Hindlimb muscle (tissue), 1 donor: Measurements from ENCODE around the gene CUBN. TPM values are rescaled to one million over a fixed set of nuclear protein-coding genes. Genes with fewer than 3 reads are reported as not detected.
A peak's percentile ranks its signal among the peaks of the same experiment; 100 is the strongest.

ENCODE experiments used
- DNase-seq: peaks from one replicate; pipeline ENCODE4 v3.0.0-alpha.2; 2013
- polyA plus RNA-seq: library from polyadenylated mRNA; unstranded; fragments of 120-200 nt; gene quantifications from one replicate; pipeline ENCODE4 v1.2.1, GENCODE V29; 2013; ENCODE audit not compliant: insufficient read length

The CUBN gene
- polyA plus RNA-seq, 1 donor: 3.3 TPM

- DNase-seq: no peak
Measured at GRCh38 chr10:17066807-17067206, 62.8 kb downstream of the CUBN start.

GRCh38 chr10:17066000-17066399, 63.6 kb downstream of the CUBN start:
- no peak for DNase-seq

DNA sequence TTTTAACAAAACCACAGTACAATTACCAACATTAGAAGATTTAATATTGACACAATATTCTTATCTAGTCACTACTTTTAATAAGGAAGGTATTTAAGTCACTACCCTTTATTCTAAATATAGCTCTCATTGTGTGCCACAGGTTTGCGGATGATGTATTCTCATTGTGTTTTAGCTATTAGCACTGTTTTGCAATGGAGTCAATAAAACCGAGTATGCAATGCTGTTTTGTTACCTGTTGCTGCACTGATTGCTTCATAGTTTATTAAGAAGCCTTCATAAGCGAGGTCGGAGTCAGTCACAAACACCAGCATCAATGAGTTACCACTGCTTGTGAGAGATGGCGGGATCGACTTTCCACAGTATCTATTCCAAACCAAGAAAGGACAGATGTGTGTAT, 64.3 kb downstream of the CUBN start:
- DNase-seq: no peak

DNA sequence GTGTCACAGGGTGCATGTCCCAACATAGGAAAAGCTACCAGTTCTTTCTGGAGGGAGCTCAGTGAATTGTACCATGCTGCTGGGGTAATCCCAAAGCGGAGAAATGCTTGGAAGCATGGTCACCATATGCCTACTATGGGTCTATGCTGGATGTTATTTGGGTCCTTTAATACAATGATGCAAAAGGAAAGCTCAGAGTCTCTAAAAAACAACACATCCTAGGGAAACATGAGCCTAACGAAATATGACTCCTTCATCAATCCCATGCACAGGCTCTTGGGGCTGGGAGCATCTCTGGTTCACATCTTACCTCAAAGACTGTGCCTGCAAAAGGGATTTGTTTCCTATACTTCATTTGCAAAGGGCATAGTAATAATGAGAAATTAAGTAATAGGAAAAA, 65.2 kb downstream of the CUBN start:
- no peak for DNase-seq

GRCh38 chr10:17062955-17063484, 66.6 kb downstream of the CUBN start:
- DNase-seq: no peak

- DNase-seq: peak; percentile 60
Measured at GRCh38 chr10:17062493-17062892, 67.1 kb downstream of the CUBN start.

- no peak for DNase-seq
Measured at GRCh38 chr10:17062009-17062408, 67.6 kb downstream of the CUBN start.

DNA sequence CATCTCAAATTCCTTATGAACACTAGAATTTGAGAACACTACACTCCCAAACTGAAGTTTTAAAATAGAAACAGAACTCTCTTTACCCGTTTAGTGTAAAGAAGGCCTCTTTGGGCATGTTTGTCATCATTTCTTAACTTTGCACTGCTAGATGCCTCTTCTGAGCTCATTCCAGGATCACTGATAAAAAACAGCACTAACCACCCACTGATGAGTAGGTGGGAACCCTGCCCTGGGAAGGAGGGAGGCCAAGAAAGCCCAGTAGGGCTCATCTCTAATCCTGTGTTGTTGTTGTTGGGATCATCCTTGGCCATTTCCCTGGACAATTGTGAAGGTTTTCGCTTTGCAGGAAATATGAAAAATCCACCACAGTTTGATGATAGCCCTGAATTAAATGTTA, 68.2 kb downstream of the CUBN start:
- DNase-seq: no peak

GRCh38 chr10:17060289-17060688, 69.3 kb downstream of the CUBN start:
- DNase-seq: no peak

GRCh38 chr10:17059197-17059688, 70.4 kb downstream of the CUBN start:
- DNase-seq: peak; percentile 33

GRCh38 chr10:17058093-17058492, 71.5 kb downstream of the CUBN start:
- DNase-seq: no peak

GRCh38 chr10:17056781-17057428, 72.7 kb downstream of the CUBN start:
- DNase-seq: no peak

GRCh38 chr10:17053513-17053912, 76.1 kb downstream of the CUBN start:
- no peak for DNase-seq

- DNase-seq: no peak
Measured at GRCh38 chr10:17053061-17053460, 76.5 kb downstream of the CUBN start.

DNA sequence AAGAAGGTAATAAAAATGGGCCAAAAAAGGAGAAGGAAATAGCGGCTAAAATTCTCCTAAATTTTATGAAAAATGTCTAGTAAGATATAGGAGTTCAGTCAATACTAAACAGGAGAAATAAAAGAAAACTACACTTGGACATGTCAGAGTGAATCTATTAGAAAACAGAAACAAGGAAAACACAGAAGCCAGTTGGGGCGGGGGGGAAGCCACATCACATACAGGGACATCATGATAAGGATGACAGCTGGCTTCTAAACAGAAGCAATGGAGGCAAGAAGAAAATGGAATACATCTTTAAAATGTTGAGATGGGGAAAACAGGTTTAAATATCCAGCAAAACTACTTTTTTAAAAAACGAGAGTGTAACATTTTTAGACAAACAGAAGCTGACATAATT, 77.8 kb downstream of the CUBN start:
- no peak for DNase-seq

- DNase-seq: no peak
Measured at GRCh38 chr10:17049195-17049594, 80.4 kb downstream of the CUBN start.

- DNase-seq: no peak
Measured at GRCh38 chr10:17047908-17048307, 81.7 kb downstream of the CUBN start.

DNA sequence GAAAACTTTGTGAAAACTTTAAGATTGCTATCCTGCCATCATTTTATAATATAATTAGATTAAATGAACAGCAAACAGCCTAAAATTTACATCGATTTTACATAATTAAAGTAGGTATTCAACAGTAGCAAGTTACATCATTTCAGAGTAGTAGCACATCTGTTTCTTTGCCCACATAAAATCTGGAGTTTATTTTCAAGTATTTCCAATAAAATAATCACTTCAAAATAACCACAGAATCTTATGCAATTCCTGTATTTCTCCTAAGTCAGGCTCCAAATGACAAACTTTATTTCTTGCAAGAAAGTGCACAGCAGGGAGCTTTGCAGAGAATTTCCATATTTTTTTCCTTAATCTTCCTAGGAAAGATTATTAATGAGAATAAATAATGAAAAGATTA, 82.6 kb downstream of the CUBN start:
- DNase-seq: no peak

- DNase-seq: no peak
Measured at GRCh38 chr10:17043586-17043985, 86.0 kb downstream of the CUBN start.

DNA sequence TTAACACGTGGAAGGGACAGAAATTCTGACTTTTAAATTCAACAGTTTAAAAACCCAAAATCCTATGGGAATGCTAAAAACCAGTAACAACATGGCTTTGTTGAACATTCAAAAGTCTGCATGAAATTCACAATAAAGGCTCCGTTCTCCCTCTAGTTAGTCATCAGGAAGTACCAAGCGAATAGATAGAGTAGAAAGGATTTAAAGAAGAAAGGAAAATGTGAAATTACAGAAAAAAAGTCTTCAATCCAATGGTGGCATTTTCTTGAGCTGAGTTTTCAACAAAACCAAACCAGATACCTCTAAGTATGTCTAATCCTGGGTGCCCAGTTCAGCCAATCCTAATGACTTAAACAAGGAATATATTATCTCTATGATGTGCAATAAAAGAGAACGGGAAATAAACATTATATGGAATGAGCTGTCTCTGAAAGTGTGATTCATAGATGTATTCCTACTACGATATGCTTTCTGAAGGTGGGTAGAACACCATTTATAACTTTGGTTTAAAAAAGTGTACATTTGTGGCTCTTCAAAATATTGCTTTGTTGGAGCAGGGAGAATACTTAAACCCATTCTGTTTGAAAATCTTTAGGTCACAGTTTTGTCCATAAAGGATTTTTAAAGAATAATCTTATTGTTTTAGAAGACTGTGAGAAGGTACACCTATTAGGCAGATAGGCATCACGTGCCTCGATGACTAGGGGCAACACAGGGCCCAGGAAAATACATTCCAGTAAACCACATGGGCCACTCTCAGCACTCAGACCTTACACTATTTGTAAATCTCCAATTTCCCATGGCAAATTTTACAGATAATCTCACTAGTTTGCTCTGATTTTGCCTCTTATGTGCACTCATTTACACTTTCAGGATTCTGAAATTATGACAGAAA, 87.7 kb downstream of the CUBN start:
- DNase-seq: no peak

DNA sequence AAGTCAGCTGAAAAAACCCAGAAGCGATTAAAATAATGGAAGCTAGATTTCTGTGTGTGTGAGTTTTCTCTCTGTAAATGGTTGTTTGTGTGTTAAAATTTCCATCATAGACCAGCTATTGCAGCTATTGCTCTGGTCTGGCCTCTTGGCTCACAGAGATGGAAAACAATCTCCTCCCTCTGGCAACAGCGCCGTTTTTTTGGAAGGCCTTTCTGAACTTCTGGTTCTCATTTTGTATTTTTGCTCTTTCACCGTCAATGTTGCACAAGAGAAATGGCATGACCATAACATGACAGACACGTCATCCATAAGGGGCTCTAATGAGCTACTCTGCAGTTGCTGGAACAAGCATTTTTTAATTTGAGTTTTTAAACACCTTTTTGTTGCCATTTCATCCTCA, 91.0 kb downstream of the CUBN start:
- peak; percentile 90 for DNase-seq

DNA sequence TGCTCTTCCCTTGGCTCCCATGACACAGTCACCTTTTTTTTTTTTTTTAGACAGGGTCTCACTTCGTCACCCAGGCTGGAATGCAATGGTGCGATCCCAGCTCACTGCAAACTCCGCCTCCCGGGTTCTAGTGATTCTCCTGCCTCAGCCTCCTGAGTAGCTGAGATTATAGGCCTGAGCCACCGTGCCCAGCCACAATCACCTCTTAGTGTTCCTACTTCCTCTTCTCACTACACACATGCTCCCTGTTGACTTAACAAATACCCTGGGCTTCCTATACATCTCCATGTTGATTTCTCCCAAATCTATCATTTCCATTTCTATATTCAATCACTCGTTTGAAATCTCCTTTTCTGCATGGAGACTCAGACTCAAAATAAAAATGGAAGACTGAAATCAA, 91.7 kb downstream of the CUBN start:
- DNase-seq: no peak

GRCh38 chr10:17035446-17035845, 94.2 kb downstream of the CUBN start:
- DNase-seq: no peak
